Neural cell (in vitro differentiated cells): ENCODE results near the gene DAP. TPM values are rescaled to one million over a fixed set of nuclear protein-coding genes. Genes with fewer than 3 reads are reported as not detected.

Source experiments
- H2AFZ ChIP-seq: fragments of 200-600, 300-800 bp; sonication (generic), shearing (Covaris generic); 2 replicates; pipeline ENCODE4 v1.6.0; 2014; ENCODE audit warnings: low read depth, mild to moderate bottlenecking, antibody characterized with exemption, low read length, moderate library complexity
- H3F3A ChIP-seq: fragments of 200-600 bp; shearing (Covaris generic); 2 replicates; pipeline ENCODE4 v1.6.1; 2016; ENCODE audit warnings: mild to moderate bottlenecking, moderate library complexity, mixed read lengths, antibody characterized with exemption, low read length; ENCODE audit not compliant: insufficient read depth, poor library complexity, severe bottlenecking
- H3K27ac ChIP-seq: fragments of 200-600, 300-800 bp; sonication (generic), shearing (Covaris generic); 2 replicates; pipeline ENCODE4 v1.5.1; 2014; ENCODE audit warnings: mild to moderate bottlenecking, low read length, moderate library complexity
- H3K27me3 ChIP-seq: fragments of 300-800, 200-600 bp; sonication (generic), shearing (Covaris generic); 2 replicates; pipeline ENCODE4 v1.6.0; 2014; ENCODE audit warnings: mild to moderate bottlenecking, low read depth, low read length, moderate library complexity; ENCODE audit not compliant: insufficient read depth
- H3K36me3 ChIP-seq: fragments of 300-800, 200-600 bp; sonication (generic), shearing (Covaris generic); 2 replicates; pipeline ENCODE4 v1.5.1; 2014; ENCODE audit warnings: mild to moderate bottlenecking, antibody characterized with exemption, low read length, moderate library complexity; ENCODE audit not compliant: insufficient read depth
- H3K4me2 ChIP-seq: fragments of 300-800, 200-600 bp; sonication (generic), shearing (Covaris generic); 2 replicates; pipeline ENCODE4 v1.6.0; 2014; ENCODE audit warnings: mild to moderate bottlenecking, low read length
- H3K4me3 ChIP-seq: fragments of 300-800, 200-600 bp; sonication (generic), shearing (Covaris generic); 2 replicates; pipeline ENCODE4 v1.5.1; 2014; ENCODE audit warnings: mild to moderate bottlenecking, low read length, moderate library complexity
- H3K79me2 ChIP-seq: fragments of 200-600 bp; shearing (Covaris generic); replicated peaks from 2 replicates; pipeline ENCODE4 v1.6.0; 2014; ENCODE audit warnings: mild to moderate bottlenecking, low read length, moderate library complexity; ENCODE audit not compliant: insufficient read depth
- H3K9ac ChIP-seq: fragments of 300-800, 200-600 bp; sonication (generic), shearing (Covaris generic); 2 replicates; pipeline ENCODE4 v1.6.1; 2016; ENCODE audit warnings: mild to moderate bottlenecking, low read length, mixed read lengths
- H3K9me2 ChIP-seq: fragments of 200-600 bp; shearing (Covaris generic); 2 replicates; pipeline ENCODE4 v1.6.1; 2016; ENCODE audit warnings: mild to moderate bottlenecking, low read length, mixed read lengths; ENCODE audit not compliant: insufficient read depth
- H3K9me3 ChIP-seq: fragments of 200-600, 300-800 bp; sonication (generic), shearing (Covaris generic); 2 replicates; pipeline ENCODE4 v1.6.1; 2016; ENCODE audit warnings: mild to moderate bottlenecking, mixed run types, low read length, moderate library complexity, mixed read lengths
- H4K20me1 ChIP-seq: fragments of 200-600 bp; shearing (Covaris generic); 2 replicates; pipeline ENCODE4 v1.6.1; 2016; ENCODE audit warnings: mild to moderate bottlenecking, mixed run types; ENCODE audit not compliant: insufficient read depth
- CTCF ChIP-seq: fragments of 450-650 bp; IDR thresholded peaks from 2 replicates; pipeline ENCODE4 v1.5.1; 2014; ENCODE audit warnings: antibody characterized with exemption, mild to moderate bottlenecking, moderate library complexity; ENCODE audit not compliant: poor library complexity, severe bottlenecking
- EP300 ChIP-seq: fragments of 450-650 bp; conservative IDR thresholded peaks from 2 replicates; pipeline ENCODE4 v1.6.1; 2014; ENCODE audit warnings: antibody characterized with exemption, mild to moderate bottlenecking, moderate library complexity; ENCODE audit not compliant: poor library complexity, severe bottlenecking
- EZH2 ChIP-seq: fragments of 200-600, 300-800 bp; shearing (Covaris generic), sonication (generic); IDR thresholded peaks from 2 replicates; pipeline ENCODE4 v1.6.1; 2014; ENCODE audit warnings: antibody characterized with exemption, low read length, borderline replicate concordance, mild to moderate bottlenecking; ENCODE audit not compliant: insufficient read depth, poor library complexity, severe bottlenecking
- MXI1 ChIP-seq: fragments of 450-650 bp; conservative IDR thresholded peaks from 2 replicates; pipeline ENCODE4 v1.6.1; 2014; ENCODE audit warnings: antibody characterized with exemption, mild to moderate bottlenecking; ENCODE audit not compliant: poor library complexity, severe bottlenecking
- POLR2AphosphoS5 ChIP-seq: IDR thresholded peaks from 2 replicates; pipeline ENCODE4 v1.6.1; 2012
- RAD21 ChIP-seq: fragments of 450-650 bp; conservative IDR thresholded peaks from 2 replicates; pipeline ENCODE4 v1.6.1; 2014; ENCODE audit warnings: antibody characterized with exemption, mild to moderate bottlenecking, moderate library complexity
- REST ChIP-seq: IDR thresholded peaks from 2 replicates; pipeline ENCODE4 v1.6.1; 2012; ENCODE audit warnings: borderline replicate concordance
- SMC3 ChIP-seq: fragments of 450-650 bp; conservative IDR thresholded peaks from 2 replicates; pipeline ENCODE4 v1.6.1; 2014; ENCODE audit warnings: antibody characterized with exemption, mild to moderate bottlenecking, moderate library complexity; ENCODE audit not compliant: poor library complexity
- TAF1 ChIP-seq: IDR thresholded peaks from 2 replicates; pipeline ENCODE4 v1.6.1; 2012; ENCODE audit warnings: low read depth
- polyA plus RNA-seq: library from polyadenylated mRNA; depleted of rRNA; stranded (reverse); fragments of >200 nt; gene quantifications from 2 replicates; pipeline ENCODE4 v1.2.3, GENCODE V29; 2014

Gene DAP
- polyA plus RNA-seq, 1 donor from 2014 or later, result 9.3 TPM

DNA sequence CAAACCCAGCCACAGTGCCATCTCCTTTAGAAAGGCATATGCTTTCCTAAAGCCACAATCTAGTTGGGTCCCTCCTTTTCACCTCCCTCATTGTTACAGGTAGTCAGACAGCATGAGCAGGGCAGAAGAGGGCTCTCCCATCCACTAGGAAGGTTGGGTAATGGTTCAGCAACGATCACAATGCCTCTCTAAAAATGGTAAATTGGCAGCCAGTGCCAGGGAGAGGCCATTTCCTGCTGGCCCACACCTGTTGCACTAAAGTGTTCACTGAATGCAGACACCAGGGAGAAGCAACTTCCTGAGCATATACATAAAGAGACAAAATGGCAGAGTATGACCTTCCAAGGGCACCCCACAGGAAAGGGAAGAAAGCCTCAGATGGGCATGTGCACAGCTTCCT is 31.3 kb upstream of the DAP start:
- Histone ChIP-seq H3K36me3 (no peaks in the 10 kb centered on the region), H3F3A (no peaks in the 10 kb centered on the region), H3K9ac (no peak overlapping the region), H2AFZ (no peak overlapping the region), H4K20me1 (no peaks in the 10 kb centered on the region), H3K4me2 (no peak overlapping the region), H3K4me3 (no peak overlapping the region), H3K9me2 (no peaks in the 10 kb centered on the region), H3K9me3 (no peaks in the 10 kb centered on the region), H3K27me3 (no peaks in the 10 kb centered on the region), H3K79me2 (no peaks in the 10 kb centered on the region), H3K27ac (no peak overlapping the region)
- TF ChIP-seq POLR2AphosphoS5 (no peak), CTCF (no peak), RAD21 (no peak), EP300 (no peak), TAF1 (no peak), MXI1 (no peak), EZH2 (no peak)

DNA sequence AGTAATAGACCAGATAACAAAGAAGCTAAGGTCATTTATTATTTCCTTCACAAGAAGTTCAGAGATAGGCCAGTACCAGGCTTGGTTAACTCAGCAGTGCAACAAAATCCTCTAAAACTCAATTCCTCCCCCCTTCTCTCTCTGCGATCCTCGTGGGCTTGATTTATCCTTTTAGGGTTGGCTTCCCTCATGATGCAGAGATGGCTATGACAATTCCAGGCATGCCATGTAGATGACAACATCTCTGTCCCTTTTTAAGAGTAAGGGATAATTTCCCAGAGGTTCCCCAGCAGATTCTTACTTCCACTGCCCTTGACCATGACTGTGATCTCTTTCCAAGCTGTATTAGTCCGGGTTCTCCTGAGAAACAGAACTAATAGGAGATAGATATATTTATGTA is 28.7 kb upstream of the DAP start:
- TF ChIP-seq EP300 (no peak), RAD21 (no peak), MXI1 (no peak), REST (no peak), POLR2AphosphoS5 (no peak), TAF1 (no peak), CTCF (no peak), SMC3 (no peak), EZH2 (no peak)
- Histone ChIP-seq H3F3A (no peaks in the 10 kb centered on the region), H3K9me2 (no peaks in the 10 kb centered on the region), H3K4me3 (no peak overlapping the region), H3K9me3 (no peaks in the 10 kb centered on the region), H3K9ac (no peak overlapping the region), H2AFZ (no peak overlapping the region), H3K36me3 (no peaks in the 10 kb centered on the region), H4K20me1 (no peaks in the 10 kb centered on the region), H3K27me3 (no peaks in the 10 kb centered on the region), H3K79me2 (no peaks in the 10 kb centered on the region), H3K27ac (no peak overlapping the region), H3K4me2 (no peak overlapping the region)
